ENCODE data around the gene CNOT8. TPM values are rescaled to one million over a fixed set of nuclear protein-coding genes. Genes with fewer than 3 reads are reported as not detected.

The CNOT8 gene
- total and polyA plus RNA-seq, 8 donors, result 25.4 to 81.5 (median 46.6) TPM

- peak overlapping the region in 3 of 5 donors; percentile 76 to 86 (median 77) for H3K27ac ChIP-seq
- WGBS, 5 donors, result 68 to 75% (median 70%) methylated on average over 6 of the region's 6 CpGs
- H3K4me1 ChIP-seq, result peaks cover 0 to 64% (median 45%) of the 10 kb centered on the region in 4 donors
- H3K27me3 ChIP-seq, result no peaks in the 10 kb centered on the region
- DNase-seq, result no peak
- intact Hi-C loops (cut with DNase I; ENCODE audit: low total_unique reads), result no loop called here
- TF ChIP-seq, protein P1, sequence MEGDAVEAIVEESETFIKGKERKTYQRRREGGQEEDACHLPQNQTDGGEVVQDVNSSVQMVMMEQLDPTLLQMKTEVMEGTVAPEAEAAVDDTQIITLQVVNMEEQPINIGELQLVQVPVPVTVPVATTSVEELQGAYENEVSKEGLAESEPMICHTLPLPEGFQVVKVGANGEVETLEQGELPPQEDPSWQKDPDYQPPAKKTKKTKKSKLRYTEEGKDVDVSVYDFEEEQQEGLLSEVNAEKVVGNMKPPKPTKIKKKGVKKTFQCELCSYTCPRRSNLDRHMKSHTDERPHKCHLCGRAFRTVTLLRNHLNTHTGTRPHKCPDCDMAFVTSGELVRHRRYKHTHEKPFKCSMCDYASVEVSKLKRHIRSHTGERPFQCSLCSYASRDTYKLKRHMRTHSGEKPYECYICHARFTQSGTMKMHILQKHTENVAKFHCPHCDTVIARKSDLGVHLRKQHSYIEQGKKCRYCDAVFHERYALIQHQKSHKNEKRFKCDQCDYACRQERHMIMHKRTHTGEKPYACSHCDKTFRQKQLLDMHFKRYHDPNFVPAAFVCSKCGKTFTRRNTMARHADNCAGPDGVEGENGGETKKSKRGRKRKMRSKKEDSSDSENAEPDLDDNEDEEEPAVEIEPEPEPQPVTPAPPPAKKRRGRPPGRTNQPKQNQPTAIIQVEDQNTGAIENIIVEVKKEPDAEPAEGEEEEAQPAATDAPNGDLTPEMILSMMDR (IDR thresholded peaks at IDR 0.05), result no peak
- no peak for TF ChIP-seq POLR2AphosphoS5 (IDR thresholded peaks at IDR 0.05)
- TF ChIP-seq EP300 (IDR thresholded peaks at IDR 0.05), result no peak
- no peak for TF ChIP-seq POLR2A (IDR thresholded peaks at IDR 0.05)
- H3K9me3 ChIP-seq, result no peaks in the 10 kb centered on the region
- no peaks in the 10 kb centered on the region for H3K36me3 ChIP-seq
- peak overlapping the region; percentile 45 to 54 (median 50) for H3K4me3 ChIP-seq
These were observed 9.1 kb upstream of the CNOT8 start for GRCh38 chr5:154849264-154849785.

DNA sequence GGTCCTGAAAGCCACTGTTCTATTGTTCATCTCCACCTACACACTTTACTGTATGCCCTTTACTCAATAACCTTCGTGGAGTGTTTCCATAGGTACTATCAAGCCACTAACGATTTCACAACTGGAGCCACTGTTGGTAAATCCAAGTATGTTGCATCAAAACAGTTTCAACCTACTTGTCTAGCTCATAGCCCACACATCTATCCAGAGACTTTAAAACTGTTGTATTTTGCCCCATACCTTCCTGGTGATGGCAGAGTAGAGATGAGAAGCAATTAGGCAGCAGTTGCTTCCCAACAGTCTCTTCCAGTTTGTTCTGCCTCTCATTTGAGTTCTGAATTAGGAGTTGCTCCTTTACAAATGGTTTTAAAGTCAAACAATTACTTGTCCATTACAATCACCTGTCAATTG lies 8.6 kb upstream of the CNOT8 start:
- Histone ChIP-seq H3K27ac (peak overlapping the region; percentile 39 to 86 (median 76)), H3K4me3 (peak overlapping the region; percentile 45 to 54 (median 50)), H3K4me1 (peaks cover 0 to 64% (median 43%) of the 10 kb centered on the region in 4 donors), H3K27me3 (no peaks in the 10 kb centered on the region), H3K36me3 (no peaks in the 10 kb centered on the region), H3K9me3 (no peaks in the 10 kb centered on the region)
- intact Hi-C loops (cut with DNase I; ENCODE audit: low total_unique reads), result no loop called here
- peak in 1 of 2 donors; percentile 37 for DNase-seq
- TF ChIP-seq, protein P1 (IDR thresholded peaks at IDR 0.05), result no peak
- TF ChIP-seq POLR2AphosphoS5 (IDR thresholded peaks at IDR 0.05) (no peak), EP300 (IDR thresholded peaks at IDR 0.05) (no peak), POLR2A (IDR thresholded peaks at IDR 0.05) (no peak)
- 14 to 25% (median 16%) methylated on average over 2 of the region's 2 CpGs for WGBS, 5 donors

DNA sequence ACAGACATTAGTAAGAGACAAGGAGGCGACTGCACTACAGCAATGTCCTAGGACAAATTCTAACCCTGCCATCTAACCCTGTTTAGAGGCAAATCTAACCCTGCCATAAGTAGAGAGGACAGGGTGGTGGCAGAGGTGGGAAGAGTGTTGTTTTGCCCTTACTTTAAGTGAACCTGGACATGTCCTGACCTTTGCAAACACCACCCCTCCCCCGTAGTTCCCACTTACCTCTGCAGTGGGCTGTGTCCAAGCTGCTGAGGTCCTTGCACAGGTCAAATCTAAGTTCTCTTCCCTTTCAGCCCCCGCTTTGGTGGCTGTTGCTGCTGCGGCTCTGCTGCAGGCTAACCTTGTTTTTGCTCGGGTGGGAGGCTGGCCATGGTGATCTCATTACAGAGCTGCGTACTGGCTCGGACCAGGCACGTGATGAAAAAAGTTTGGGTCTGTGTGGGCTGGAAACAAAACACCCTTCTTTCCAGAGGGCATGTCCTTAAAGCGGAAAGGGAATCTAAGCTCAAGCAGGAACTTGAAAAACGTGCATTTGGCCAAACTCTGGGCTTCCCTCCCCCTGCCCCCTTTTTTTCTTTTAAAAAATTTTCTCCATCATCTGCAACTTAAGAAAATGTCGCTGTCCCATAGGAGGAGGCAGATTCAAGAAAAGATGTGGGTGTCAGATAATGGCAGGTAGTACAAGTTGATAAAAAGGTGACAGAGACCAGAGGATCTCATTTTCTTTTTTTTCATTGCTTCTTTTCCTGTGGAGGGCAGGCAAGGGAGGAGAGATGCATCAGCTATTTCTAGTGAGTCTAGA lies 8.0 kb upstream of the CNOT8 start, which contains the start of gene FAXDC2:
TSS of gene FAXDC2 (minus strand) at position 349 of the 808 bp plus-strand sequence. CDS start 12,425 bp downstream, outside the sequence.
- intact Hi-C loops (cut with DNase I; ENCODE audit: low total_unique reads), result no loop called here
- peak; percentile 61 to 94 for DNase-seq

DNA sequence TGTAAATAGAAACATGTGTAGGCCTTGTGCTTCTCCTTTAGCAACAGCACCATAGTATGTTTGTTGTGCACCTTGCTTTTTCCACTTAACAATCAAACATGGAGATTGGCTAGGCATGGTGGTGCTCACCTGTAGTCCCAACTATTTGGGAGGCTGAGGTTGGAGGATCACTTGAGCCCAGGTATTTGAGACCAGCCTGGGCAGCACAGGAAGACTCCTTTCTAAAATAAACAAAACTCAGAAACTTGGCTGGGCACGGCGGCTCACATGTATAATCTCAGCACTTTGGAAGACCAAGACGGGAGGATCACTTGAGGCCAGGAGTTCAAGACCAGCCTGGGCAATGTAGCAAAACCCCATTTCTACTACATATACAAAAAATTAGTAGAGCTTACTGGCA lies 7.1 kb upstream of the CNOT8 start:
- DNase-seq, result no peak
- 65 to 90% (median 81%) methylated on average over 3 of the region's 3 CpGs for WGBS, 5 donors
- intact Hi-C loops (cut with DNase I; ENCODE audit: low total_unique reads), result no loop called here
- Histone ChIP-seq H3K27ac (peak overlapping the region in 3 of 5 donors; percentile 76 to 86 (median 77)), H3K36me3 (no peaks in the 10 kb centered on the region), H3K4me1 (peaks cover 0 to 51% (median 33%) of the 10 kb centered on the region in 4 donors), H3K27me3 (no peaks in the 10 kb centered on the region), H3K9me3 (no peaks in the 10 kb centered on the region), H3K4me3 (no peak overlapping the region)
- TF ChIP-seq POLR2A (IDR thresholded peaks at IDR 0.05) (no peak), POLR2AphosphoS5 (IDR thresholded peaks at IDR 0.05) (no peak), EP300 (IDR thresholded peaks at IDR 0.05) (no peak)
- TF ChIP-seq, protein P1 (IDR thresholded peaks at IDR 0.05), result no peak

More for the DNA sequence above, 8.0 kb upstream of the CNOT8 start, which contains the start of gene FAXDC2:
- peaks cover 0 to 58% (median 36%) of the 10 kb centered on the region in 4 donors for H3K4me1 ChIP-seq
- TF ChIP-seq, protein P1 (IDR thresholded peaks at IDR 0.05), result no peak
- peak; percentile 48 to 67 (median 66) for TF ChIP-seq POLR2AphosphoS5 (IDR thresholded peaks at IDR 0.05)
- no peak for TF ChIP-seq POLR2A (IDR thresholded peaks at IDR 0.05)
- H3K27me3 ChIP-seq, result no peaks in the 10 kb centered on the region
- H3K36me3 ChIP-seq, result no peaks in the 10 kb centered on the region
- H3K27ac ChIP-seq, result peak within 1 kb of the TSS; percentile 39 to 86 (median 76)
- WGBS, 5 donors, result 6 to 14% (median 7%) methylated on average over 11 of the region's 11 CpGs
- peak within 1 kb of the TSS; percentile 45 to 54 (median 50) for H3K4me3 ChIP-seq
- no peaks in the 10 kb centered on the region for H3K9me3 ChIP-seq
